ENCODE results near the gene ZNF689.
"Not testable (repeated sequence)": the region's sequence is repeated elsewhere in the genome, so short reads cannot be mapped to it uniquely, and the experiment has no call there.

The ZNF689 gene

GRCh38 chr16:30637139-30637538 lies 26.9 kb upstream of the ZNF689 start:
- not testable (repeated sequence) for DNase-seq (ENCODE audit: low read depth in 2 of 3, low spot score in 2 of 3)

- no peak for DNase-seq (ENCODE audit: low read depth in 2 of 3, low spot score in 2 of 3)
Observed at GRCh38 chr16:30636599-30636998, 26.4 kb upstream of the ZNF689 start.

GRCh38 chr16:30633526-30633925 lies 23.3 kb upstream of the ZNF689 start:
- no peak for DNase-seq (ENCODE audit: low read depth in 2 of 3, low spot score in 2 of 3)

DNA sequence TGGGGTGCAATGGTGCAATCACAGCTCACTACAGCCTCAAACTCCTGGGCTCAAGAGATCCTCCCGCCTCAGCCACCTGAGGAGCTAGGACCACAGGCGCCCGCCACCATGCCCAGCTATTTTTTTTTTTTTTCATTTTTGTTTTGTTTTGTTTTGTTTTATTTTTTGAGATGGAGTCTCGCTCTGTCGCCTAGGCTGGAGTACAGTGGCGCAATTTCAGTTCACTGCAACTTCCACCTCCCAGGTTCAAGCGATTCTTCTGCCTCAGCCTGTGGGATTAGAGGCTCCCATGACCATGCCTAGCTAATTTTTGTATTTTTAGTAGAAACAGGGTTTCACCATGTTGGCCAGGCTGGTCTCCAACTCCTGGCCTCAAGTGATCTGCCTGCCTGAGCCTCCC lies 22.3 kb upstream of the ZNF689 start:
- DNase-seq (ENCODE audit: low read depth in 2 of 3, low spot score in 2 of 3): not testable (repeated sequence)

- peak; percentile 66 to 95 (median 88) for DNase-seq (ENCODE audit: low read depth in 2 of 3, low spot score in 2 of 3)
Observed at GRCh38 chr16:30628628-30629540, 18.7 kb upstream of the ZNF689 start.

DNA sequence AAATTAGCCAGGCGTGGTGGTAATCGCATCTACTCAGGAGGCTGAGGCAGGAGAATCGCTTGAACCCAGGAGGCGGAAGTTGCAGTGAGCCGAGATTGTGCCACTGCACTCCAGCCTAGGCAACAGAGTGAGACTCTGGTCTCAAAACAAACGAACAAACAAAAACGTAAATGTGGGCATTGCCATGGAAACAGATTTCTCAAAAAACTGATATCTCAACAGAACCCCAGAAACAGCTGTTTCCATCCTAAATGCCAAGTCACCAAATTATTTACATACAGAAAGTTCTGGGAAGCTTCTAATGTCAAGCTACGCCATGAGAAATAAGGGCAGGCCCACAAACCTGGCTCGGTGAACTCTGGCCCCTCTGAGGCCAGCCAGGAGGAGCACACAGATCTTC lies 16.0 kb upstream of the ZNF689 start:
- DNase-seq (ENCODE audit: low read depth in 2 of 3, low spot score in 2 of 3): no peak

DNA sequence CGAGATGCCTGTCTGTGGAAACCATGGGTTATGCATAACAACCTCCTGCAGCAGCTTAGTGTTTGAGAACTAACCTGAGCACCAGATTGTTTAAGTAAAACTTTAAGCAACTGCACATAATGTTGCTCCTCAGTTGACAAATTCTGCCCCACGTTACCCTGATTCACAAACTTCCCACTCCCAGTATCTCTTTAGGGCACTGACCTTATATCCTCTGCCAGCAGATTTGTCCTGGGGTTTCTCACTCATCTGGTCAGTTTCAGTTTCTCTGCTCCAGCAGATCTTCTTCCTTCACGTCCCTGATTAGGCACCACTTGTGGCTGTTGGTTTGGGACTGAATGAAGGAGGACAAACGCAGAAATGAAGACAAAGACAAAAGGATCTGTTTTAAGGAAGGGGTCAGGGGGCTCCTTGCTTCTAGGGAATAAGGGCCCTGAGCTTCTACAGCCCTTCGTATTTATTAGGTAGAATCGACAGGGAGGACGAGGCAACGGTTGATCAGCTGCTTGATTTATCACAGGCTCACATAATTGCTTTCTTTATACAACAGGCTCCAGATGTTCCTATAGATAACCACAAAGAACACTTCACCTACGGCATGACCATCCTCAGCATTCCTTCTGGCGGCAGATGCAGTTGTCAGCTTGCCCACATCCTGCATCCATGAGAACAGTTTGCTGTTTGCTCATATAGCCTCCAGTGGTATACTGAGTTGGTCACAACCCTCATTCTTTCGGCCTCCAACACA lies 13.5 kb upstream of the ZNF689 start:
- DNase-seq (ENCODE audit: low read depth in 2 of 3, low spot score in 2 of 3): no peak

- no peak for DNase-seq (ENCODE audit: low read depth in 2 of 3, low spot score in 2 of 3)
Observed at GRCh38 chr16:30622455-30623032, 12.4 kb upstream of the ZNF689 start.

GRCh38 chr16:30621765-30622164 lies 11.6 kb upstream of the ZNF689 start:
- no peak for DNase-seq (ENCODE audit: low read depth in 2 of 3, low spot score in 2 of 3)

- no peak for DNase-seq (ENCODE audit: low read depth in 2 of 3, low spot score in 2 of 3)
Observed at GRCh38 chr16:30620169-30620568, 10.0 kb upstream of the ZNF689 start.

- no peak for DNase-seq (ENCODE audit: low read depth in 2 of 3, low spot score in 2 of 3)
Observed at GRCh38 chr16:30619638-30620037, 9.4 kb upstream of the ZNF689 start.

DNA sequence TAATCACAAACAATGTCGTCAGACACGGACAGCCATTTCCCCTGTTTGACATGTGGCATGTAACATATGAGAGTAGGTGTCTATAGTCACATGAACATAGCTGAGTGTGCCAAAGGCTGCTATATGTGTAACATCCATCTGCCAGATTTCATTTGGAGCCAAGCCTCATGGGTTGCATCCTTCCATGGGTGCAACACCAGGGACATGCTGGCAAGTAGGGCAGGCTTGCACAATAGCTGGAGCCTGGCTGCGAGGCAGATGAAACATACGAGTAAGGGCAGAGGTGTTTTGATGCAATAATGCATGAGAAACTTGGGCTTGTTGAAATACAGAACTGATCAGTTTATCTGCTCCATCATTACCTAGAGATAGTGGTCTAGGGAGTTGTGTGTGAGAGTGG lies 9.0 kb upstream of the ZNF689 start:
- no peak for DNase-seq (ENCODE audit: low read depth in 2 of 3, low spot score in 2 of 3)

- peak; percentile 58 to 84 (median 59) for DNase-seq (ENCODE audit: low read depth in 2 of 3, low spot score in 2 of 3)
Observed at GRCh38 chr16:30615358-30616091, 5.3 kb upstream of the ZNF689 start.

DNA sequence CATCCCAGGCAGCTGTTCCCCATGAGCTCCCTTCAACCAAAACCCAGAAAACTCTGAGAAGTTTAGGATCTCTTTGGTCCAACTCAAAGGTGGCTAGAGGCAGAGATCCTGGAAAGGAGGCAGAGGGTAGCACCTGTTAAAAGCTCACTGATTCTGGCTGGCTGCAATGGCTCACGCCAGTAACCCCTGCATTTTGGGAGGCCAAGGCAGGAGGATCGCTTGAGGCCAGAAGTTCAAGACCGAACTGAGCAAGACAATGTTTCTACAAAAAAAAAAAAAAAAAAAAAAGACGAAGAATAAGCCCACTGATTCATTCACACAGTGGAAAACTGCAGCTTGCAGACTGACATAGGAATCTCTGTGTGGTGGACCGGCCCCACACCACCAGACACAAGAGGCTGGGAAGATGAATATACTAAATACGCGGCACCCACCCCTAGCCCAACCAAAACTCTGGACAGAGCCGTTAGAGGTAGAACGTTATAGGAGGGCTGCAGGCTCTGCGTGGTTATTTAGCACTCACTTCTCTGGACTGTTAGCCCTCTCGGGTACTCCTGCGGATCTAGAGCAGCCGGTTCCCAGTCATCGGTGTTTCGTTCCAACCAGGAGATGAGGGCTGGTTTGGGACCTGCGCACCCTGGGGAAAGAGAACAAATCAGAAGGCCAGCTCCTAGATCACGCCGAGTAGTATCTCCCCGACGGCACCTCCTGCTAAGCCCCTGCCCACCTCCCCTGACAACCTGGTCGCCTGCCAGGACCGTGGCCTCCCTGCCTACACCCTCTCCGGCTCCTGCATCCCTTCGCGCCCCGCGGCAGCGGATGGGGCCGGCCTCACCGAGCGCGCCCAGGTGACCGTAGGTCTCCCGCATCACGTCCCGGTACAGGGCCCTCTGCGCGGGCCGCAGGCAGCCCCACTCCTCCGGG lies 925 bp downstream of the ZNF689 start:
- DNase-seq (ENCODE audit: low read depth in 2 of 3, low spot score in 2 of 3): peak in 2 of 3 experiments; percentile 16 to 43

- no peak for DNase-seq (ENCODE audit: low read depth in 2 of 3, low spot score in 2 of 3)
Observed at GRCh38 chr16:30606004-30606403, 4.2 kb downstream of the ZNF689 start.

DNA sequence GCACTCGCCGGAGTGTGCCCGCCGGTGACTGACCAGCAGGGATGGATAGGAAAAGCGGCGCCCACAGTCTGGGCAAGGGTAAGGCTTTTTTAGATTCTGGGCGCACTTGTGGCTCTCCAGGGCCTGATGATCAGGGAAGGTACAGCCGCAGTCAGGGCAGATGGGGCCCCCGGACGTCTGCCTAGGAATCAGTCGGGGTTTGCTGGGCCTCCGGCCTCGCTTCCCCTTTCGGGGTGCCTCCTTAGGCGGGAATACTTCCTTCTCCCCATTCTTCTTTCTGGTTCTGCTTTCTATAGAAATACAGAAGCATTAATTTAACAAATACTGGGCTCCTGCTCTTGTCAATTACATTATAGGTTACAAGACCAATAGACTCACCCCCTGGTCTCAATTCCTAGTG lies 5.0 kb downstream of the ZNF689 start:
- DNase-seq (ENCODE audit: low read depth in 2 of 3, low spot score in 2 of 3): no peak

DNA sequence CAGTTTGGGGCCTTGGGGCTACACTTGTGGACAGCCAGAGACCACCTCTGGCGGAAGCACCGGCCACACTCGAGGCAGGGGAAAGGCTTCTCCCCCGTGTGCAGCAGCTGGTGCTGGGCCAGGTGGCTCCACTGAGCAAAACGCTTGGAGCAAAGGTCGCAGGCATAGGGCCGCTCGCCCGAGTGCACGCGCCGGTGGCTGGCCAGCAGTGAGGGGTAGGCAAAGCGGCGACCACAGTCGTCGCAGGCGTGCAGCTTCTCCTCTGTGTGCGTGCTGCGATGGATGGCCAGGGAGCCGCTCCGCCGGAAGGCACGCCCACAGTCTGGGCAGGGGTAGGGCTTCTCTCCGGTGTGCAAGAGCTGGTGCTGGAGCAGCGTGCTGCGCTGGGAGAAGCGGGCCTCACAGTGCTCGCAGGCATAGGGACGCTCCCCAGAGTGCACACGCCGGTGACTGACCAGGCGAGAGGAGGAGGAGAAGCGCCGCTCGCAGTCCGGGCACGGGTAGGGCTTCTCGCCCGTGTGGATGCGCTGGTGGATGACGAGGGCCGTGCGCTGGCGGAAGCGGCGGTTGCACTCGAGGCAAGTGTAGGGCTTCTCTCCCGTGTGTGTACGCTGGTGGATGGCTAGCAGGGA lies 5.8 kb downstream of the ZNF689 start:
- DNase-seq (ENCODE audit: low read depth in 2 of 3, low spot score in 2 of 3): no peak

- DNase-seq (ENCODE audit: low read depth in 2 of 3, low spot score in 2 of 3): no peak
Observed at GRCh38 chr16:30603945-30604315, 6.3 kb downstream of the ZNF689 start.

DNA sequence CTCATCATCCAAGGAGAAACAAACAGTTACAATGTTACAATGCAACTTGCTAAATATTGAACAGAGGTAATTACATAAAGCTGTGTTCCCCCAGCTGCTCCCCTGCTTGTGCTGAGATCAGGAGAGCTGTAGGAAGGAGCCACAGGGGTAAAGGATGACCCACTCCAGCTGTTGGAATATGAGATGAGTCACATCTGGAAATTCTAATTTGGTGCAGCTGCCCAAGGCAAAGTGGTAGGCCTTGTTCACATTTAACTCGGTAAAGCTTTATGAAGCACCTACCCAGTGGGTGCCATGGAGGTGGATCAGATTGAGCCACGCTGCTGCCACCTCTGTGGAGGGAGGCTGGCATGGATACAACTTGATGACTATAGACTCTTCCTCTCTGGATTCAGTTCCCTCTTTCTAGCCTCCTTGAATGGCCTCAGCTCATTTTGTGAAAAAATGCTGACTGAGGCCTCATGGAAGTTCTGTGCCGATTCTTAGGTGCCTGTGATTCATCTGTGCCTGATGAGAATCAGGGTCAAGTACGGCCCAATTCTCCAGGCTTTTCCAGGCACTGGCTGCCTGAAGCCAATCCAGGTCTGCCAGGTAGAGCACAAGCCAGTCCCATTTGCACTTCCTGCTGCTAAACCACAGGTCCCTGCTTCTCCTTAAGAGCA lies 7.4 kb downstream of the ZNF689 start:
- DNase-seq (ENCODE audit: low read depth in 2 of 3, low spot score in 2 of 3): no peak
